ENCODE measurements around the gene CACNB4. TPM values are rescaled to one million over a fixed set of nuclear protein-coding genes. Genes with fewer than 3 reads are reported as not detected.

CACNB4 gene
- total and polyA plus RNA-seq, 9 of the 15 experiments (the other 6 are each of a cell fraction or from before 2014, with no cell fraction given): 0.01 to 0.20 (median 0.04) TPM; not detected in 1

DNA sequence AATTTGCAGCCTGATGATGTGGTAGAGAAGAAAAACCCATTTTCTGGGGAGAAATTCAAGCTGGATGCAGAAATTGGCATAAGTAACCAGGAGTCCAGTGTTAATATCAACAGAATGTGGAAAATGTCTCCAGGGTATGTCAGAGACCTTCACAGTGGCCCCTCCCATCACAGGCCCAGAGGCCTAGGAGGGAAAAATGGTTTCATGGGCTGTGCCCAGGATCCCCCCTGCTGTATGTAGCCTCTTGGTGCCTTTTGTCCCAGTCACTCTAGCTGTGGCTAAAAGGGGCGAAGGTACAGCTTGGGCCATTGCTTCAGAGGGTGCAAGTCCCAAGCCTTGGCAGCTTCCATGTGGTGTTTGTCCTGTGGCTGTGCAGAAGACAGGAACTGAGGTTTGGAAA lies 40.2 kb downstream of the CACNB4 start:
- 0% methylated on average over 1 of the region's 1 CpG for WGBS (ENCODE audit: insufficient coverage, low coverage, missing lambda C conversion rate)
- Histone ChIP-seq H2AFZ (ENCODE audit: low read depth, low read length) (no peak overlapping the region), H3K27ac (ENCODE audit: extremely low read depth, low read depth, low read length) (no peak overlapping the region), H3K9me1 (ENCODE audit: control insufficient read depth, insufficient read depth, low read length) (no peaks in the 10 kb centered on the region), H3K4me1 (replicated peaks in 1 of 2; ENCODE audit: control insufficient read depth in 2 of 2, insufficient read depth in 2 of 2, low read length in 2 of 2) (no peaks in the 10 kb centered on the region), H3K4me3 (no peak overlapping the region), H4K20me1 (replicated peaks; ENCODE audit: control insufficient read depth, insufficient read depth, low read length) (no peaks in the 10 kb centered on the region), H3K79me2 (ENCODE audit: control insufficient read depth, insufficient read depth, low read length) (no peaks in the 10 kb centered on the region), H3K9ac (ENCODE audit: insufficient read depth in 1 of 2, low read depth in 2 of 2, low read length in 2 of 2) (no peak overlapping the region), H3K9me3 (replicated peaks; ENCODE audit: control insufficient read depth, insufficient read depth, low read depth, low read length) (no peaks in the 10 kb centered on the region), H3K36me3 (ENCODE audit: control insufficient read depth, insufficient read depth, low read length) (no peaks in the 10 kb centered on the region), H3K4me2 (ENCODE audit: insufficient read depth, low read length) (no peak overlapping the region), H3K27me3 (ENCODE audit: control insufficient read depth in 2 of 2, insufficient read depth in 2 of 2, low read length in 2 of 2) (peaks cover 0 to 4% of the 10 kb centered on the region in 2 experiments; a peak in 1 of 5 replicates)
- ChIA-PET POLR2A (no interaction called here), CTCF (ENCODE audit: low intra/inter-chr PET ratio) (no interaction called here)
- FAIRE-seq (no peak), DNase-seq (ENCODE audit: extremely low read depth in 1 of 4, low spot score in 3 of 4) (no peak), ATAC-seq (no peak)
- TF ChIP-seq ZFP36 (IDR thresholded peaks at IDR 0.05; ENCODE audit: low read depth, low read length, partially characterized antibody) (peak; percentile 57), SNRNP70 (optimal IDR thresholded peaks at IDR 0.05; ENCODE audit: low read depth, low read length) (no peak)
- intact Hi-C loops (cut with micrococcal nuclease): no loop called here
- in situ Hi-C loops (cut with MboI): loop anchor here (25.0 kb wide), 1 partner anchor 1454 kb away; no protein-coding TSS in a partner anchor
- no TSS peak for BruUV-seq (replicated peaks)

DNA sequence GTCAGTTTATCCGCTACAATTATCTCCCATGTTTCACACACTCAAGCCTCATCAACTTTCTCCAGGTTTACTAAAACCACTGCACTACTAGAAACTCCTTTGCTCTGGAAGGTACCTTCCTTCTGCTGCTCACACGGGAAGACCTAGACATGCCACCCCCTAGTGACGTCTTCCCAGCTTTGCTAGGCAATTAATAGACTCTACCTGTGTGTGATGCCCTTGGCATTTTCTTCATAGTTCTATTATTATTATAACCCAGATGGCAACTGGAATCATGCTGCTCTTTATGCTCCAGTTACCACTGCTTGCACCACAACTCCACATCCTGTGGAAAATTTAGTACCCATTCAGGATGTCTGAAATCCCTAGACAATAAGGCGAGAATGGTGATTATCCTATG lies 42.4 kb downstream of the CACNB4 start:
- FAIRE-seq (no peak), DNase-seq (ENCODE audit: extremely low read depth in 1 of 4, low spot score in 3 of 4) (no peak), ATAC-seq (no peak)
- no peaks in the 10 kb centered on the region for H3K4me1 ChIP-seq (replicated peaks in 1 of 2; ENCODE audit: control insufficient read depth in 2 of 2, insufficient read depth in 2 of 2, low read length in 2 of 2)
- BruUV-seq (replicated peaks): no TSS peak
- H2AFZ ChIP-seq (ENCODE audit: low read depth, low read length): no peak overlapping the region
- H3K4me2 ChIP-seq (ENCODE audit: insufficient read depth, low read length): no peak overlapping the region
- H3K27me3 ChIP-seq (ENCODE audit: control insufficient read depth in 2 of 2, insufficient read depth in 2 of 2, low read length in 2 of 2): peaks cover 0 to 5% of the 10 kb centered on the region in 2 experiments; a peak in 2 of 5 replicates
- in situ Hi-C loops (cut with MboI): loop anchor here (25.0 kb wide), 1 partner anchor 1456 kb away; no protein-coding TSS in a partner anchor
- H3K9me1 ChIP-seq (ENCODE audit: control insufficient read depth, insufficient read depth, low read length): no peaks in the 10 kb centered on the region
- H3K9me3 ChIP-seq (replicated peaks; ENCODE audit: control insufficient read depth, insufficient read depth, low read depth, low read length): no peaks in the 10 kb centered on the region
- no peaks in the 10 kb centered on the region for H3K36me3 ChIP-seq (ENCODE audit: control insufficient read depth, insufficient read depth, low read length)
- no peak overlapping the region for H3K9ac ChIP-seq (ENCODE audit: insufficient read depth in 1 of 2, low read depth in 2 of 2, low read length in 2 of 2)
- CTCF ChIA-PET (ENCODE audit: low intra/inter-chr PET ratio): no interaction called here
- H3K79me2 ChIP-seq (ENCODE audit: control insufficient read depth, insufficient read depth, low read length): no peaks in the 10 kb centered on the region
- POLR2A ChIA-PET: no interaction called here
- no peaks in the 10 kb centered on the region for H4K20me1 ChIP-seq (replicated peaks; ENCODE audit: control insufficient read depth, insufficient read depth, low read length)
- no peak overlapping the region for H3K4me3 ChIP-seq
- WGBS (ENCODE audit: insufficient coverage, low coverage, missing lambda C conversion rate): 1% methylated on average over 4 of the region's 4 CpGs
- no peak overlapping the region for H3K27ac ChIP-seq (ENCODE audit: extremely low read depth, low read depth, low read length)
- intact Hi-C loops (cut with micrococcal nuclease): no loop called here
- TF ChIP-seq, protein P1, sequence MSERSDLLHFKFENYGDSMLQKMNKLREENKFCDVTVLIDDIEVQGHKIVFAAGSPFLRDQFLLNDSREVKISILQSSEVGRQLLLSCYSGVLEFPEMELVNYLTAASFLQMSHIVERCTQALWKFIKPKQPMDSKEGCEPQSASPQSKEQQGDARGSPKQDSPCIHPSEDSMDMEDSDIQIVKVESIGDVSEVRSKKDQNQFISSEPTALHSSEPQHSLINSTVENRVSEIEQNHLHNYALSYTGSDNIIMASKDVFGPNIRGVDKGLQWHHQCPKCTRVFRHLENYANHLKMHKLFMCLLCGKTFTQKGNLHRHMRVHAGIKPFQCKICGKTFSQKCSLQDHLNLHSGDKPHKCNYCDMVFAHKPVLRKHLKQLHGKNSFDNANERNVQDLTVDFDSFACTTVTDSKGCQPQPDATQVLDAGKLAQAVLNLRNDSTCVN (CRISPR knock-in tag; IDR thresholded peaks at IDR 0.05): no peak
- TF ChIP-seq, protein P2, sequence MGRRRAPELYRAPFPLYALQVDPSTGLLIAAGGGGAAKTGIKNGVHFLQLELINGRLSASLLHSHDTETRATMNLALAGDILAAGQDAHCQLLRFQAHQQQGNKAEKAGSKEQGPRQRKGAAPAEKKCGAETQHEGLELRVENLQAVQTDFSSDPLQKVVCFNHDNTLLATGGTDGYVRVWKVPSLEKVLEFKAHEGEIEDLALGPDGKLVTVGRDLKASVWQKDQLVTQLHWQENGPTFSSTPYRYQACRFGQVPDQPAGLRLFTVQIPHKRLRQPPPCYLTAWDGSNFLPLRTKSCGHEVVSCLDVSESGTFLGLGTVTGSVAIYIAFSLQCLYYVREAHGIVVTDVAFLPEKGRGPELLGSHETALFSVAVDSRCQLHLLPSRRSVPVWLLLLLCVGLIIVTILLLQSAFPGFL (CRISPR knock-in tag; IDR thresholded peaks at IDR 0.05): no peak
- TF ChIP-seq C11orf30 (IDR thresholded peaks at IDR 0.05; ENCODE audit: low read depth) (no peak), GATAD2B (IDR thresholded peaks at IDR 0.05; ENCODE audit: borderline replicate concordance) (no peak), NFATC3 (IDR thresholded peaks at IDR 0.05) (no peak), XRCC3 (IDR thresholded peaks at IDR 0.05) (no peak), ZNF707 (CRISPR knock-in tag; conservative IDR thresholded peaks at IDR 0.05) (no peak), ZNF23 (CRISPR knock-in tag; IDR thresholded peaks at IDR 0.05) (no peak), ZBTB17 (CRISPR knock-in tag; IDR thresholded peaks at IDR 0.05) (no peak)
- TF ChIP-seq, protein P3, sequence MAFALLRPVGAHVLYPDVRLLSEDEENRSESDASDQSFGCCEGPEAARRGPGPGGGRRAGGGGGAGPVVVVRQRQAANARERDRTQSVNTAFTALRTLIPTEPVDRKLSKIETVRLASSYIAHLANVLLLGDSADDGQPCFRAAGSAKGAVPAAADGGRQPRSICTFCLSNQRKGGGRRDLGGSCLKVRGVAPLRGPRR (CRISPR knock-in tag; IDR thresholded peaks at IDR 0.05): no peak
- TF ChIP-seq, protein P4, sequence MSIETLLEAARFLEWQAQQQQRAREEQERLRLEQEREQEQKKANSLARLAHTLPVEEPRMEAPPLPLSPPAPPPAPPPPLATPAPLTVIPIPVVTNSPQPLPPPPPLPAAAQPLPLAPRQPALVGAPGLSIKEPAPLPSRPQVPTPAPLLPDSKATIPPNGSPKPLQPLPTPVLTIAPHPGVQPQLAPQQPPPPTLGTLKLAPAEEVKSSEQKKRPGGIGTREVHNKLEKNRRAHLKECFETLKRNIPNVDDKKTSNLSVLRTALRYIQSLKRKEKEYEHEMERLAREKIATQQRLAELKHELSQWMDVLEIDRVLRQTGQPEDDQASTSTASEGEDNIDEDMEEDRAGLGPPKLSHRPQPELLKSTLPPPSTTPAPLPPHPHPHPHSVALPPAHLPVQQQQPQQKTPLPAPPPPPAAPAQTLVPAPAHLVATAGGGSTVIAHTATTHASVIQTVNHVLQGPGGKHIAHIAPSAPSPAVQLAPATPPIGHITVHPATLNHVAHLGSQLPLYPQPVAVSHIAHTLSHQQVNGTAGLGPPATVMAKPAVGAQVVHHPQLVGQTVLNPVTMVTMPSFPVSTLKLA (conservative IDR thresholded peaks at IDR 0.05): no peak

Measured in K562 (cell line).